H1 (cell line): ENCODE data around the gene EIF4EBP3. TPM values are rescaled to one million over a fixed set of nuclear protein-coding genes. Genes with fewer than 3 reads are reported as not detected.
A peak's percentile ranks its signal among the peaks of the same experiment; 100 is the strongest.

Experiments
- CTCF ChIA-PET: fragments of 300-600 bp; sonication (Branson Sonifier 250); formaldehyde crosslinking; loops from one replicate; lab custom pipeline; 2021; ENCODE audit not compliant: partially characterized antibody; lab: Charles Lee
- POLR2A ChIA-PET: fragments of 300-600 bp; sonication (Branson Sonifier 250); formaldehyde crosslinking; loops from one replicate; lab custom pipeline; 2021; ENCODE audit warnings: inconsistent platforms; ENCODE audit not compliant: partially characterized antibody; lab: Charles Lee
- DNase-seq, 2 experiments: peaks; one replicate each; pipeline versions ENCODE4 v3.0.0 to v3.0.0-alpha.2; 2010 to 2022; ENCODE audit warnings: low spot score in 2 of 2, low read depth in 1 of 2, mixed read lengths in 1 of 2
- FAIRE-seq: peaks from 2 replicates; lab custom pipeline; 2011; peaks lifted over from hg19 to GRCh38; lab: Jason Lieb, UNC
- H2AFZ ChIP-seq: 2 replicates; pipeline ENCODE4 v1.8.1; 2012; ENCODE audit warnings: low read length, inconsistent platforms
- H2AK5ac ChIP-seq: 2 replicates; pipeline ENCODE4 v1.6.1; 2013; ENCODE audit warnings: low read depth, low read length
- H2BK120ac ChIP-seq: replicated peaks from 2 replicates; pipeline ENCODE3; 2013; ENCODE audit warnings: low read depth, low read length, inconsistent platforms
- H2BK12ac ChIP-seq: 2 replicates; pipeline ENCODE4 v1.6.1; 2013; ENCODE audit warnings: low read depth, low read length
- H2BK15ac ChIP-seq: 2 replicates; pipeline ENCODE4 v1.6.1; 2013; ENCODE audit warnings: low read length
- H2BK20ac ChIP-seq: 2 replicates; pipeline ENCODE4 v1.6.1; 2013; ENCODE audit warnings: low read length
- H2BK5ac ChIP-seq: 2 replicates; pipeline ENCODE4 v1.6.1; 2013; ENCODE audit warnings: low read depth, low read length
- H3K14ac ChIP-seq: 2 replicates; pipeline ENCODE4 v1.6.1; 2013; ENCODE audit warnings: inconsistent platforms; ENCODE audit not compliant: insufficient read length
- H3K18ac ChIP-seq: 2 replicates; pipeline ENCODE4 v1.6.1; 2013; ENCODE audit warnings: low read length; ENCODE audit errors: extremely low read depth
- H3K23ac ChIP-seq: 2 replicates; pipeline ENCODE4 v1.6.1; 2013; ENCODE audit warnings: inconsistent platforms; ENCODE audit not compliant: insufficient read length
- H3K23me2 ChIP-seq: 2 replicates; pipeline ENCODE4 v1.6.1; 2013; ENCODE audit warnings: low read depth, low read length
- H3K27ac ChIP-seq: 2 replicates; pipeline ENCODE4 v1.6.1; 2011; ENCODE audit warnings: low read depth, low read length, inconsistent platforms
- H3K27me3 ChIP-seq, 4 experiments: replicated peaks in 1 of 4; 1 replicate in 1 of 4; 2 replicates in 3 of 4; pipeline versions ENCODE4 v1.6.1 to v1.8.1; 2011 to 2013; ENCODE audit warnings: low read length in 3 of 4, mild to moderate bottlenecking in 3 of 4, inconsistent platforms in 2 of 4, mixed read lengths in 2 of 4, moderate library complexity in 1 of 4; ENCODE audit not compliant: control insufficient read depth in 3 of 4, insufficient read depth in 3 of 4; ENCODE audit errors: extremely low read depth in 1 of 4
- H3K36me3 ChIP-seq, 4 experiments: 2 replicates each; pipeline versions ENCODE4 v1.6.1 to v1.8.1; 2011 to 2013; ENCODE audit warnings: mild to moderate bottlenecking in 4 of 4, low read length in 3 of 4, moderate library complexity in 2 of 4, control low read depth in 1 of 4, inconsistent platforms in 1 of 4; ENCODE audit not compliant: insufficient read depth in 4 of 4, control insufficient read depth in 2 of 4
- H3K4ac ChIP-seq: replicated peaks from 2 replicates; pipeline ENCODE3; 2013; ENCODE audit warnings: low read length, low read depth, mixed read lengths, inconsistent platforms; ENCODE audit not compliant: insufficient read length
- H3K4me1 ChIP-seq, 4 experiments: replicated peaks in 1 of 4; 1 replicate in 1 of 4; 2 replicates in 3 of 4; pipeline versions ENCODE4 v1.6.1 to v1.8.1; 2011 to 2013; ENCODE audit warnings: low read length in 3 of 4, inconsistent platforms in 2 of 4, mixed read lengths in 1 of 4; ENCODE audit not compliant: insufficient read depth in 4 of 4, control insufficient read depth in 3 of 4
- H3K4me2 ChIP-seq, 2 experiments: 2 replicates each; pipeline versions ENCODE4 v1.6.1 to v1.8.1; 2011 to 2013; ENCODE audit warnings: low read depth in 2 of 2, low read length in 2 of 2, control low read depth in 1 of 2, inconsistent platforms in 1 of 2, mild to moderate bottlenecking in 1 of 2; ENCODE audit not compliant: insufficient read depth in 1 of 2
- H3K4me3 ChIP-seq, 4 experiments: fragments of 200-600, 300-600 bp in 1 of 4; sonication (generic), shearing (Covaris generic), sonication (Bioruptor Twin) in 1 of 4; 2 replicates each; pipeline versions ENCODE4 v1.5.1 to v1.8.1; 2011 to 2016; ENCODE audit warnings: low read length in 4 of 4, low read depth in 3 of 4, control low read depth in 2 of 4, inconsistent platforms in 2 of 4, mild to moderate bottlenecking in 2 of 4, mixed read lengths in 1 of 4, moderate library complexity in 1 of 4; ENCODE audit not compliant: insufficient read depth in 2 of 4; ENCODE audit errors: extremely low read depth in 1 of 4
- H3K56ac ChIP-seq: replicated peaks from 2 replicates; pipeline ENCODE3; 2013; ENCODE audit warnings: low read depth, mild to moderate bottlenecking, mixed read lengths, low read length, inconsistent platforms; ENCODE audit not compliant: insufficient read length
- H3K79me1 ChIP-seq: 2 replicates; pipeline ENCODE4 v1.6.1; 2013; ENCODE audit warnings: low read depth, low read length, control low read depth
- H3K79me2 ChIP-seq, 2 experiments: 2 replicates each; pipeline versions ENCODE4 v1.6.1 to v1.8.1; 2012 to 2013; ENCODE audit warnings: low read length in 2 of 2, mild to moderate bottlenecking in 2 of 2, inconsistent platforms in 1 of 2; ENCODE audit not compliant: insufficient read depth in 2 of 2, control insufficient read depth in 1 of 2
- H3K9ac ChIP-seq, 4 experiments: replicated peaks in 1 of 4; 1 replicate in 1 of 4; 2 replicates in 3 of 4; pipeline versions ENCODE4 v1.6.1 to v1.8.1; 2011 to 2013; ENCODE audit warnings: low read depth in 3 of 4, low read length in 3 of 4, control low read depth in 2 of 4, mild to moderate bottlenecking in 2 of 4, moderate library complexity in 2 of 4, inconsistent platforms in 1 of 4; ENCODE audit errors: extremely low read depth in 1 of 4
- H3K9me3 ChIP-seq, 2 experiments: 2 replicates each; pipeline versions ENCODE4 v1.6.1 to v1.8.1; 2012 to 2013; ENCODE audit warnings: mild to moderate bottlenecking in 2 of 2, moderate library complexity in 2 of 2, control low read depth in 1 of 2, inconsistent platforms in 1 of 2, low read depth in 1 of 2, low read length in 1 of 2, mixed read lengths in 1 of 2; ENCODE audit not compliant: insufficient read depth in 2 of 2
- H4K20me1 ChIP-seq, 2 experiments: replicated peaks in 1 of 2; 2 replicates each; pipeline versions ENCODE3 to v1.8.1; 2011 to 2013; ENCODE audit warnings: inconsistent platforms in 2 of 2, low read length in 2 of 2, mild to moderate bottlenecking in 1 of 2; ENCODE audit not compliant: insufficient read depth in 2 of 2, control insufficient read depth in 1 of 2
- H4K5ac ChIP-seq: 2 replicates; pipeline ENCODE4 v1.6.1; 2013; ENCODE audit warnings: low read length, low read depth, mixed read lengths, inconsistent platforms; ENCODE audit not compliant: insufficient read length
- H4K8ac ChIP-seq: 2 replicates; pipeline ENCODE4 v1.8.0; 2013; ENCODE audit warnings: mild to moderate bottlenecking, moderate library complexity, low read length, inconsistent platforms; ENCODE audit not compliant: insufficient read depth; ENCODE audit errors: extremely low read depth
- H4K91ac ChIP-seq: replicated peaks from 2 replicates; pipeline ENCODE3; 2013; ENCODE audit warnings: low read length, mixed read lengths, inconsistent platforms; ENCODE audit not compliant: insufficient read length
- CTBP2 ChIP-seq: IDR thresholded peaks from 2 replicates; pipeline ENCODE4 v1.7.0; 2011; ENCODE audit warnings: borderline replicate concordance, mild to moderate bottlenecking, moderate library complexity, mixed read lengths, low read length; ENCODE audit not compliant: insufficient read depth, insufficient read length
- GABPA ChIP-seq: IDR thresholded peaks from 2 replicates; pipeline ENCODE4 v1.6.1; 2011; ENCODE audit warnings: mild to moderate bottlenecking, low read length, moderate library complexity, borderline replicate concordance; ENCODE audit not compliant: insufficient read depth
- HDAC2 ChIP-seq, 2 experiments: fragments of 300-600 bp in 1 of 2; sonication (generic) in 1 of 2; IDR thresholded peaks; 2 replicates each; pipeline ENCODE4 v1.6.1; 2011 to 2012; ENCODE audit warnings: low read depth in 2 of 2, low read length in 2 of 2, mild to moderate bottlenecking in 2 of 2, moderate library complexity in 2 of 2, borderline replicate concordance in 1 of 2, inconsistent platforms in 1 of 2
- HDAC6 ChIP-seq: IDR thresholded peaks from one replicate; pipeline ENCODE4 v1.7.1; 2012; ENCODE audit warnings: low read depth, mild to moderate bottlenecking, inconsistent platforms, low read length, moderate library complexity
- JUN ChIP-seq: IDR thresholded peaks from 2 replicates; pipeline ENCODE4 v1.6.1; 2011; ENCODE audit warnings: low read depth, mild to moderate bottlenecking, improper control_type of control experiment, low read length
- MAX ChIP-seq: IDR thresholded peaks from 2 replicates; pipeline ENCODE4 v1.6.1; 2012; ENCODE audit warnings: inconsistent platforms
- NANOG ChIP-seq: IDR thresholded peaks from 2 replicates; pipeline ENCODE4 v1.6.1; 2011; ENCODE audit warnings: low read length, low read depth, mild to moderate bottlenecking, inconsistent platforms; ENCODE audit not compliant: insufficient read depth, poor library complexity, severe bottlenecking
- RFX5 ChIP-seq: IDR thresholded peaks from 2 replicates; pipeline ENCODE4 v1.6.1; 2011; ENCODE audit warnings: low read depth, low read length, improper control_type of control experiment, borderline replicate concordance
- SP2 ChIP-seq: IDR thresholded peaks from 2 replicates; pipeline ENCODE4 v1.6.1; 2012; ENCODE audit warnings: mild to moderate bottlenecking, low read length, inconsistent platforms
- SUZ12 ChIP-seq: fragments of 200-600 bp; sonication (generic); IDR thresholded peaks from 2 replicates; pipeline ENCODE4 v1.6.1; 2012; ENCODE audit warnings: mild to moderate bottlenecking, inconsistent platforms, low read length, moderate library complexity, mixed read lengths
- WGBS, 2 experiments: shearing (Covaris generic) in 1 of 2; methylation state at CpG; one replicate each; pipeline versions ENCODE4 v1.1.6 to v1.1.7; 2013 to 2015; ENCODE audit warnings: low lambda C conversion rate in 2 of 2, mixed read lengths in 2 of 2, inconsistent platforms in 1 of 2, low coverage in 1 of 2, missing lambda C conversion rate in 1 of 2; ENCODE audit not compliant: insufficient replicate concordance in 2 of 2, insufficient coverage in 1 of 2, insufficient read length in 1 of 2; ENCODE audit errors: extremely low coverage in 1 of 2, missing lambda C conversion rate in 1 of 2; 5-methylcytosine and 5-hydroxymethylcytosine counted together
- polyA plus RNA-seq, 7 experiments: library from polyadenylated mRNA; depleted of rRNA in 3 of 7; stranded (reverse) in 5 of 7; unstranded in 2 of 7; fragments of >200 nt in 5 of 7; fragments of 200-250 nt in 2 of 7; gene quantifications; 1 replicate in 5 of 7; 2 replicates in 1 of 7; 4 replicates in 1 of 7; pipeline versions ENCODE4 v1.2.1 to v1.2.3, GENCODE V29; 2011 to 2013; ENCODE audit warnings: missing spikeins in 2 of 7, mixed read lengths in 2 of 7
- total RNA-seq: library from RNA; stranded (reverse); fragmentation: NEBNext Ultra II Directional; extraction: Animal tissue kit (Norgen Biotek cat#: 25700); gene quantifications from 2 replicates; pipeline ENCODE4 v1.2.1, GENCODE V29; 2021

Gene EIF4EBP3
- total and polyA plus RNA-seq, 2 of the 8 experiments (the other 6 are each of a cell fraction or from before 2014, with no cell fraction given) = 11.1 to 11.7 TPM

GRCh38 chr5:140558542-140558941, 11.1 kb downstream of the EIF4EBP3 start:
- Histone ChIP-seq H3K4me2 (no peak overlapping the region; a peak in 1 of 4 replicates), H2BK120ac (no peak overlapping the region), H2AK5ac (peak overlapping the region; percentile 98), H4K5ac (no peak overlapping the region), H3K9me3 (no peaks in the 10 kb centered on the region), H3K4me3 (no peak overlapping the region), H3K23ac (no peak overlapping the region), H4K8ac (no peak overlapping the region), H3K23me2 (peaks cover 8% of the 10 kb centered on the region; the same call in 1 of the 2 replicates), H2AFZ (no peak overlapping the region), H3K9ac (no peak overlapping the region), H4K20me1 (peaks cover 0 to 3% of the 10 kb centered on the region in 2 experiments), H3K56ac (no peak overlapping the region), H2BK20ac (no peak overlapping the region), H3K4ac (no peak overlapping the region), H2BK15ac (peak overlapping the region; percentile 84), H3K79me1 (peaks cover 5% of the 10 kb centered on the region), H2BK12ac (peak overlapping the region; percentile 94), H4K91ac (no peak overlapping the region), H3K36me3 (no peaks in the 10 kb centered on the region; a peak in 1 of 8 replicates), H3K18ac (no peak overlapping the region), H3K14ac (no peak overlapping the region), H3K4me1 (peaks cover 2 to 7% (median 5%) of the 10 kb centered on the region in 4 experiments; a peak in 5 of 7 replicates), H3K27me3 (no peaks in the 10 kb centered on the region; a peak in 1 of 7 replicates), H2BK5ac (0 out of 2 replicates have a peak overlapping the region, but pooled peaks have one; percentile 91), H3K27ac (no peak overlapping the region; the same call in 1 of the 2 replicates), H3K79me2 (peaks cover 9 to 34% of the 10 kb centered on the region in 2 experiments; a peak in 3 of 4 replicates)
- 93% methylated on average over 7 of the region's 9 CpGs; no CpG with 5 or more reads in 1 of the 2 experiments for WGBS, 2 experiments
- TF ChIP-seq MAX = no peak
- TF ChIP-seq RFX5 = no peak
- TF ChIP-seq SUZ12 = no peak
- TF ChIP-seq HDAC6 = no peak
- TF ChIP-seq JUN = no peak
- no peak for TF ChIP-seq NANOG
- no peak for TF ChIP-seq CTBP2
- no peak for TF ChIP-seq GABPA
- no peak for TF ChIP-seq HDAC2 (IDR thresholded peaks at IDR 0.05; ENCODE audit: borderline replicate concordance in 1 of 2, low read depth in 2 of 2, low read length in 2 of 2)
- TF ChIP-seq SP2 = no peak
- POLR2A ChIA-PET = interaction anchor here (1.4 to 10.8 kb wide), 4 partner anchors 12 to 157 kb away, joined by 4 to 191 read pairs (median 13); partner anchors contain the start of genes ANKHD1, DND1, EIF4EBP3 and IK
- DNase-seq = no peak
- CTCF ChIA-PET = interaction anchor here (0.6 to 3.4 kb wide), 4 partner anchors 10 to 207 kb away, joined by 3 to 19 read pairs (median 8); partner anchors contain the start of gene EIF4EBP3
- no peak for FAIRE-seq
